ENCODE measurements around the gene BMP6.

DNA sequence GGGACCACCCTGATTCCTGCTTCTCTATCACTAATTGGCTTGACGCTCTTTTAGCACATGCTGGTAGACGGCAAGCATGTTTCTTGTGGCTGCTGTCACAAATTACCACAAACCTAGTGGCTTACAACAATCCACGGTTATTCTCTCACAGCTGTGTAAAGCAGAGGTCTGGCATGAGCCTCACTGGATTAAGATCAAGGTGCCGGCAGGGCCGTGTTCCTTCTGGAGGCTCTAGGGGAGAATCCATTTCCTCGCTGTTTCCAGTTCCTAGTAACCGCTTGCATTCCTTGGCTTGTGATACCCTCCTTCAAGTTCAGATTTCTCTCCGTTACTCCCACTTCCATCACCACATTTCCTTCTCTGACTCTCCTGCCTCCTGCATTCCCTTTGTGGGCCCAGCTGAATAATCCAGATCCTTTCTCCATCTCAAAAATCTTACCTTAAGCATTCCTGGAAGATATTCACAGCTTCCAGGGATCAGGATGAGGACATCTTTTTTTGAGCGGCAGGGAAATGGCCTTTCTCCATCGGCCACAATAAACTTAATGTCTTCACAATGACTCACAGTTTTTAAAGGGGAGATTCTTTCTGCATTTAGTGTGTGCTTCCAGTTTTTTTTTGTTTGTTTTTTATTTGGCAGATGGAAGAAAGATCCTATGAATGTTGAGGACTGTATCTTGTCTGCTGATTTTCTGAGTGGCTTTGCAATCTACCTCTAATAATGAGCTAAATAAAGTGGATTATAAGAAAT, 39.9 kb downstream of the BMP6 start:
- TF ChIP-seq, protein P1, sequence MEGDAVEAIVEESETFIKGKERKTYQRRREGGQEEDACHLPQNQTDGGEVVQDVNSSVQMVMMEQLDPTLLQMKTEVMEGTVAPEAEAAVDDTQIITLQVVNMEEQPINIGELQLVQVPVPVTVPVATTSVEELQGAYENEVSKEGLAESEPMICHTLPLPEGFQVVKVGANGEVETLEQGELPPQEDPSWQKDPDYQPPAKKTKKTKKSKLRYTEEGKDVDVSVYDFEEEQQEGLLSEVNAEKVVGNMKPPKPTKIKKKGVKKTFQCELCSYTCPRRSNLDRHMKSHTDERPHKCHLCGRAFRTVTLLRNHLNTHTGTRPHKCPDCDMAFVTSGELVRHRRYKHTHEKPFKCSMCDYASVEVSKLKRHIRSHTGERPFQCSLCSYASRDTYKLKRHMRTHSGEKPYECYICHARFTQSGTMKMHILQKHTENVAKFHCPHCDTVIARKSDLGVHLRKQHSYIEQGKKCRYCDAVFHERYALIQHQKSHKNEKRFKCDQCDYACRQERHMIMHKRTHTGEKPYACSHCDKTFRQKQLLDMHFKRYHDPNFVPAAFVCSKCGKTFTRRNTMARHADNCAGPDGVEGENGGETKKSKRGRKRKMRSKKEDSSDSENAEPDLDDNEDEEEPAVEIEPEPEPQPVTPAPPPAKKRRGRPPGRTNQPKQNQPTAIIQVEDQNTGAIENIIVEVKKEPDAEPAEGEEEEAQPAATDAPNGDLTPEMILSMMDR (IDR thresholded peaks at IDR 0.05; ENCODE audit: low read depth, low read length), result no peak
- no peak for TF ChIP-seq EZH2phosphoT487 (IDR thresholded peaks at IDR 0.05; ENCODE audit: low read depth)

All from OCI-LY3 (cell line).